HL-60 (cell line): Measurements from ENCODE around the gene SLC8A2.
"Not testable (repeated sequence)": the region's sequence is repeated elsewhere in the genome, so short reads cannot be mapped to it uniquely, and the experiment has no call there.

Source experiments
- CTCF ChIP-seq: IDR thresholded peaks from one replicate; pipeline ENCODE4 v1.5.1; 2011; ENCODE audit warnings: low read length, control low read depth, inconsistent platforms; ENCODE audit not compliant: insufficient read depth
- POLR2AphosphoS5 ChIP-seq: IDR thresholded peaks from 2 replicates; pipeline ENCODE4 v1.6.1; 2012; ENCODE audit warnings: low read depth
- REST ChIP-seq: IDR thresholded peaks from 2 replicates; pipeline ENCODE4 v1.6.1; 2012; ENCODE audit warnings: low read depth; ENCODE audit not compliant: insufficient replicate concordance

DNA sequence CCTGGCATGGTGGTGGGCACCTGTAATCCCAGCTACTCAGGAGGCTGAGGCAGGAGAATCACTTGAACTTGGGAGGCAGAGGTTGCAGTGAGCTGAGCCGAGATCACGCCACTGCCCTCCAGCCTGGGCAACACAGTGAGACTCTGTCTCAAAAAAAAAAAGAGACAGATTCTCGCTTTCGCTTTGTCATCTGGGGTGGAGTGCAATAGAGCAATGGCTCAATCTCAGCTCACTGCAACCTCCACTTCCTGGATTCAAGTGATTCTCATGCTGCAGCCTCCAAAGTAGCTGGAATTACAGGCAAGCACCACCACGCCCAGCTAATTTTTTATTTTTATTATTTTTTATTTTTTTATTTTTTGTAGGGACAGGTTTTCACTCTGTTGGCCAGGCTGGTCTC, 83.0 kb downstream of the SLC8A2 start:
- not testable (repeated sequence) for TF ChIP-seq CTCF, REST, POLR2AphosphoS5
